Measurements from ENCODE around the gene PRKAG3.
"Not testable (repeated sequence)": the region's sequence is repeated elsewhere in the genome, so short reads cannot be mapped to it uniquely, and the experiment has no call there.

PRKAG3 gene

GRCh38 chr2:218780046-218780445, 51.6 kb downstream of the PRKAG3 start:
- no peak for DNase-seq

- DNase-seq, result no peak
These were observed 54.2 kb downstream of the PRKAG3 start for GRCh38 chr2:218777276-218777990.

DNA sequence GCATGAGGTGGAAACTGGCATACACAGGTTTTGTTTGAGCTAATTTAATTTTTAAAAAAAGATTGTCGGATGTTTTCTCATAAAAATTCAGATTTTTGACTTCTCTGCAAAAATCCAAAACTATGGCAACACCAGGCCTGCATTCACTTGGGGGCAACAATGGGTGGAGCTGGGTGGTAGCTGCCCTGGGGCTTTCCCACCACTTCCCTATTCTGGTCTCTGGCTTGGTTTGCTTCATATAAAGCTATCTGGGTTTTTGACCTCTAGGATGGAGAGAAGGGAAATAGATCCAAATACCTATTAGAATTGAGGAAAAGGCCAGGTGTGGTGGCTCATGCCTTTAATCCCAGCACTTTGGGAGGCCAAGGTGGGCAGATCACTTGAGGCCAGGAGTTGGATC, 55.1 kb downstream of the PRKAG3 start:
- no peak for DNase-seq

GRCh38 chr2:218773881-218774280, 57.7 kb downstream of the PRKAG3 start:
- no peak for DNase-seq

DNA sequence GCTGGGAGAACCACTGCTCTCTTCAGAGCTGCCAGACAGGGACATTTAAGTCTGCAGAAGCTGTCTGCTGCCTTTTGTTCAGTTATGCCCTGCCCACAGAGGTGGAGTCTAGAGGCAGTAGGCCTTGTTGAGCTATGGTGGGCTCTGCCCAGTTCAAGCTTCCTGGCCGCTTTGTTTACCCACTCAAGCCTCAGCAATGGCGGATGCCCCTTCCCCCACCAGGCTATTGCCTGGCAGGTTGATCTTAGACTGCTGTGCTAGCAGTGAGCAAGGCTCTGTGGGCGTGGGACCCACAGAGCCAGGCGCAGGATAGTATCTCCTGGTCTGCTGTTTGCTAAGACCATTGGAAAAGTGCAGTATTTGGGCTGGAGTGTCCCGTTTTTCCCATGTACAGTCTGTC, 58.8 kb downstream of the PRKAG3 start:
- not testable (repeated sequence) for DNase-seq

Measured in activated gamma-delta T cell treated with Interleukin-2 at 50 U/mL for 16 hours (primary cell).